GM12878 (cell line): ENCODE results near the gene RAB8A. TPM values are rescaled to one million over a fixed set of nuclear protein-coding genes. Genes with fewer than 3 reads are reported as not detected.

Experiments used
- ATAC-seq: fragments of 200-7000 bp; cut with Tn5 transposase; 3 replicates; pipeline ENCODE4 v1.9.1; 2020; ENCODE audit warnings: mild to moderate bottlenecking, moderate library complexity
- BruUV-seq: library from RNA; stranded (reverse); fragments of 400-500 nt; replicated peaks from 2 replicates; lab custom pipeline; 2021; lab: Mats Ljungman, UMichigan
- CTCF ChIA-PET: fragments of 300-600 bp; sonication (Branson Sonifier 250); formaldehyde crosslinking; extraction: SDS; loops from one replicate; lab custom pipeline; 2021; ENCODE audit warnings: inconsistent platforms; lab: Yijun Ruan, JAX
- POLR2A ChIA-PET: fragments of 350-600 bp; formaldehyde crosslinking; extraction: SDS; loops from one replicate; lab custom pipeline; 2021; ENCODE audit warnings: inconsistent platforms; lab: Charles Lee
- RAD21 ChIA-PET: fragments of 300-600 bp; sonication (Branson Sonifier 250); formaldehyde crosslinking; loops from one replicate; lab custom pipeline; 2023; ENCODE audit warnings: antibody characterized with exemption; ENCODE audit not compliant: unreplicated experiment; lab: Charles Lee
- SMC1A ChIA-PET: fragments of 300-600 bp; sonication (Branson Sonifier 250); formaldehyde crosslinking; loops from one replicate; lab custom pipeline; 2023; ENCODE audit not compliant: unreplicated experiment, uncharacterized antibody; lab: Charles Lee
- DNase-seq: peaks from one replicate; pipeline ENCODE4 v3.0.0-alpha.2; 2011; ENCODE audit warnings: low read depth, low spot score
- FAIRE-seq: peaks from 3 replicates; lab custom pipeline; 2011; peaks lifted over from hg19 to GRCh38; lab: Jason Lieb, UNC
- H2AFZ ChIP-seq: 2 replicates; pipeline ENCODE4 v1.6.0; 2011; ENCODE audit warnings: low read depth, low read length, control low read depth; ENCODE audit not compliant: control insufficient read depth
- H3K27ac ChIP-seq: 2 replicates; pipeline ENCODE4 v1.5.1; 2011; ENCODE audit warnings: control low read depth; ENCODE audit not compliant: control insufficient read depth, insufficient read depth
- H3K27me3 ChIP-seq, 2 experiments: replicated peaks in 1 of 2; 2 replicates each; pipeline versions ENCODE4 v1.6.0 to v1.6.1; 2011; ENCODE audit warnings: low read length in 1 of 2; ENCODE audit not compliant: control insufficient read depth in 2 of 2, insufficient read depth in 2 of 2
- H3K36me3 ChIP-seq, 2 experiments: 2 replicates each; pipeline ENCODE4 v1.5.1; 2011; ENCODE audit warnings: low read length in 1 of 2; ENCODE audit not compliant: control insufficient read depth in 2 of 2, insufficient read depth in 2 of 2
- H3K4me1 ChIP-seq: 2 replicates; pipeline ENCODE4 v1.6.1; 2011; ENCODE audit warnings: mild to moderate bottlenecking, low read length, moderate library complexity, mixed read lengths; ENCODE audit not compliant: control insufficient read depth, insufficient read depth
- H3K4me2 ChIP-seq: 2 replicates; pipeline ENCODE4 v1.6.0; 2011; ENCODE audit warnings: control low read depth; ENCODE audit not compliant: control insufficient read depth, insufficient read depth
- H3K4me3 ChIP-seq: fragments of 200-600 bp; sonication (generic); 2 replicates; pipeline ENCODE4 v1.5.1; 2016
- H3K79me2 ChIP-seq: 2 replicates; pipeline ENCODE4 v1.6.0; 2011; ENCODE audit warnings: low read length; ENCODE audit not compliant: control insufficient read depth, insufficient read depth
- H3K9ac ChIP-seq: 2 replicates; pipeline ENCODE4 v1.8.0; 2011; ENCODE audit warnings: low read length, control low read depth, mixed read lengths; ENCODE audit not compliant: control insufficient read depth, insufficient read depth
- H3K9me3 ChIP-seq: replicated peaks from 3 replicates; pipeline ENCODE4 v1.5.1; 2011; ENCODE audit warnings: mild to moderate bottlenecking, low read length; ENCODE audit not compliant: control insufficient read depth, insufficient read depth
- H4K20me1 ChIP-seq: 2 replicates; pipeline ENCODE4 v1.6.0; 2011; ENCODE audit not compliant: control insufficient read depth, insufficient read depth
- BCL11A ChIP-seq: IDR thresholded peaks from 2 replicates; pipeline ENCODE4 v1.6.1; 2011; ENCODE audit warnings: low read depth, low read length
- BHLHE40 ChIP-seq, 2 experiments: fragments of 450-650 bp in 1 of 2; IDR thresholded peaks; 2 replicates each; pipeline ENCODE4 v1.6.1; 2011 to 2017; ENCODE audit warnings: low read depth in 2 of 2, borderline replicate concordance in 1 of 2, improper control_type of control experiment in 1 of 2, low read length in 1 of 2, mild to moderate bottlenecking in 1 of 2
- DPF2 ChIP-seq: fragments of 450-650 bp; IDR thresholded peaks from 2 replicates; pipeline ENCODE4 v1.6.1; 2017; ENCODE audit warnings: mild to moderate bottlenecking
- LARP7 ChIP-seq: fragments of 450-650 bp; IDR thresholded peaks from 2 replicates; pipeline ENCODE4 v1.6.1; 2017; ENCODE audit warnings: mild to moderate bottlenecking
- PML ChIP-seq: IDR thresholded peaks from 2 replicates; pipeline ENCODE4 v1.6.1; 2012; ENCODE audit warnings: low read length, inconsistent platforms
- POLR2A ChIP-seq: IDR thresholded peaks from 2 replicates; pipeline ENCODE4 v1.6.1; 2011; ENCODE audit warnings: low read depth, mild to moderate bottlenecking, low read length
- POU2F2 ChIP-seq: IDR thresholded peaks from 3 replicates; pipeline ENCODE4 v1.6.1; 2011; ENCODE audit warnings: low read depth, mild to moderate bottlenecking, low read length, borderline replicate concordance
- RAD51 ChIP-seq: fragments of 450-650 bp; IDR thresholded peaks from 2 replicates; pipeline ENCODE4 v1.6.1; 2016; ENCODE audit warnings: moderate library complexity, mild to moderate bottlenecking, inconsistent platforms
- ZBED1 ChIP-seq: IDR thresholded peaks from 2 replicates; pipeline ENCODE4 v1.6.1; 2016; ENCODE audit warnings: borderline replicate concordance
- ZNF24 ChIP-seq: fragments of 450-650 bp; IDR thresholded peaks from 2 replicates; pipeline ENCODE4 v1.6.1; 2017; ENCODE audit warnings: antibody characterized with exemption, mild to moderate bottlenecking
- ZNF384 ChIP-seq: IDR thresholded peaks from 2 replicates; pipeline ENCODE4 v1.6.1; 2012; ENCODE audit warnings: low read depth, mild to moderate bottlenecking, low read length, improper control_type of control experiment, borderline replicate concordance
- WGBS: methylation state at CpG from one replicate; pipeline ENCODE4 v1.1.6; 2016; ENCODE audit warnings: low lambda C conversion rate; ENCODE audit not compliant: insufficient replicate concordance, insufficient coverage; ENCODE audit errors: missing lambda C conversion rate; 5-methylcytosine and 5-hydroxymethylcytosine counted together
- in situ Hi-C: fragments of 300-500 bp; cut with MboI; formaldehyde crosslinking; loops from 9 replicates; pipeline ENCODE4 v1.14.3; 2018; ENCODE audit warnings: mixed read lengths
- intact Hi-C: fragments of 100-400 bp; cut with micrococcal nuclease; formaldehyde crosslinking; loops from one replicate; pipeline ENCODE4 v1.14.2; 2022; ENCODE audit not compliant: unreplicated experiment
- polyA plus RNA-seq, 11 experiments: library from polyadenylated mRNA; depleted of rRNA in 4 of 11; unstranded in 6 of 11; stranded (reverse) in 5 of 11; fragments of >200 nt; fragmentation: Nextera tagmentation in 4 of 11; fragmentation: Illumina TruSeq in 1 of 11; extraction: Ambion mirVana in 4 of 11; extraction: Trizol in 1 of 11; gene quantifications; 1 replicate in 1 of 11; 2 replicates in 10 of 11; pipeline versions ENCODE4 v1.2.1 to v1.2.3, GENCODE V29; 2011 to 2016; ENCODE audit warnings: inconsistent platforms in 2 of 11, missing spikeins in 2 of 11, low read depth in 1 of 11
- total RNA-seq, 4 experiments: library from RNA; depleted of rRNA in 3 of 4; stranded (reverse); fragments of >200 nt in 3 of 4; fragmentation: Illumina TruSeq in 1 of 4; extraction: Trizol in 1 of 4; gene quantifications; 2 replicates each; pipeline versions ENCODE4 v1.2.1 to v1.2.3, GENCODE V29; 2013 to 2021
- TF ChIP-seq, protein P1 (sequence below): fragments of 450-650 bp; IDR thresholded peaks from 2 replicates; pipeline ENCODE4 v1.6.1; 2016; ENCODE audit warnings: mild to moderate bottlenecking

The RAB8A gene
- total and polyA plus RNA-seq, 10 of the 15 experiments (the other 5 are each of a cell fraction or from before 2014, with no cell fraction given) = 23.9 to 314 (median 185) TPM

GRCh38 chr19:16135430-16136127, 23.9 kb downstream of the RAB8A start:
- 63% methylated on average over 4 of the region's 4 CpGs for WGBS
- Histone ChIP-seq H3K4me3 (no peak overlapping the region), H3K27me3 (no peaks in the 10 kb centered on the region), H3K9me3 (no peaks in the 10 kb centered on the region; the same call in 2 of the 3 replicates), H2AFZ (no peak overlapping the region), H3K36me3 (peaks cover 15 to 24% of the 10 kb centered on the region in 2 experiments)
- POLR2A ChIA-PET = interaction anchor here (0.9 to 5.4 kb wide), 5 partner anchors 9 to 23 kb away, joined by 3 to 32 read pairs (median 5); partner anchors contain the start of gene HSH2D
- FAIRE-seq = no peak
- DNase-seq = no peak
- in situ Hi-C loops (no loop called here), intact Hi-C loops (no loop called here)
- TF ChIP-seq ZBED1 = no peak
- 0 out of 2 replicates have a peak, but pooled peaks have one; percentile 45 for TF ChIP-seq POLR2A
- TF ChIP-seq, all 136 proteins: peak for 1
- Histone ChIP-seq H4K20me1 (no peaks in the 10 kb centered on the region), H3K9ac (no peak overlapping the region), H3K4me1 (peaks cover 46% of the 10 kb centered on the region), H3K4me2 (no peak overlapping the region; the same call in 1 of the 2 replicates), H3K27ac (peak overlapping the region; percentile 29; the same call in 1 of the 2 replicates), H3K79me2 (no peaks in the 10 kb centered on the region; the same call in 1 of the 2 replicates)
- ChIA-PET RAD21 (interaction anchor here (1.2 kb wide), 1 partner anchor 9 kb away, joined by 3 read pairs; no protein-coding TSS in a partner anchor), CTCF (interaction anchor here (1.5 to 3.8 kb wide), 3 partner anchors 8 to 18 kb away, joined by 4 to 14 read pairs (median 8); partner anchors contain the start of gene HSH2D), SMC1A (interaction anchor here (0.7 to 3.3 kb wide), 4 partner anchors 8 to 60 kb away, joined by 3 to 12 read pairs (median 6); partner anchors contain the start of genes HSH2D and TPM4)
- BruUV-seq = no TSS peak
- ATAC-seq = no peak

DNA sequence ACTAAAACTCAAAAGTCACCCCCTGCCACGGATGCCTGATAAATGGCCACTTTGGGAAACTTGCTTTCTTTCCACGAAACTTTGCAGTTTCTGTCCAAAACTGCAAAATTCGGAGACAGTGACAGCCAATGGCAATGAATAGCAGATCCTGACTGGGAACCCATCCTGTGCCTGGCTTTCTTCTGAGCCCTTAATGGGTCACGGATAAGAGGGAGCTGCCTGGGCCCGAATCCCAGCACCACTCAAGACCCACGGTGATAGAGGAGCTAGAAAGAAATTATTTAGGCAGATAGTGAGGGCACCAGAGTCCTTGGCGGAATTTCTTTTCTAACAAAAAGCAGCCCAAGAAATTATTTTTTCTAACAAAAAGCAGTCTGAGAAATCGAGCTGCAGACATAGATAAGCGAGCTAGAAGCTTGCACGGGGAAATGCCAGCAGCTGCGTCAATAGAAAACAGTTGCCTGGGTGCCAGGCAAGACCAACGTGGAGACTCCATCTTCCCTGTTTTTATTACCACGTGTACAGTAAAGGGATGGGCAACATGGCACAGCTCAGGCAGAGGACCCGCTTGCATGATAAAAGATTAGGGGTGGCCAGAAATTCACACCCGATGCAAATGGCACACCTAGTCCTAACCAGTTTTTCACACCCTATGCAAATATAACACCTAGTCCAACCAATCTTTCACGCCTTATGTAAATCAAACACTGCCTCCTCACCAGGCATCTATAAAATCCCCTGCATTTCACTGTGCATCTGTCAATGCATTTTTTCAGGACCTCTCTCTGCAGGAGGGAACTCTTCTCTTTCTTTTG, 24.7 kb downstream of the RAB8A start:
- Histone ChIP-seq H3K4me2 (no peak overlapping the region), H3K79me2 (no peaks in the 10 kb centered on the region; the same call in 1 of the 2 replicates), H3K9me3 (no peaks in the 10 kb centered on the region; the same call in 2 of the 3 replicates), H3K27ac (no peak overlapping the region), H2AFZ (no peak overlapping the region), H3K4me3 (no peak overlapping the region), H3K27me3 (no peaks in the 10 kb centered on the region), H3K36me3 (peaks cover 15 to 22% of the 10 kb centered on the region in 2 experiments), H3K4me1 (peaks cover 54% of the 10 kb centered on the region), H3K9ac (no peak overlapping the region), H4K20me1 (no peaks in the 10 kb centered on the region)
- ChIA-PET POLR2A (interaction anchor here (1.0 to 5.4 kb wide), 3 partner anchors 8 to 18 kb away, joined by 5 to 32 read pairs (median 28); partner anchors contain the start of gene HSH2D), RAD21 (interaction anchor here (0.8 to 2.0 kb wide), 2 partner anchors 8 to 17 kb away, joined by 3 to 5 read pairs; no protein-coding TSS in a partner anchor), CTCF (interaction anchor here (0.7 to 3.8 kb wide), 3 partner anchors 9 to 21 kb away, joined by 4 to 14 read pairs (median 5); no protein-coding TSS in a partner anchor), SMC1A (interaction anchor here (0.7 to 3.3 kb wide), 4 partner anchors 8 to 61 kb away, joined by 3 to 12 read pairs (median 6); partner anchors contain the start of genes HSH2D and TPM4)
- FAIRE-seq (no peak), ATAC-seq (peak; percentile 1; the same call in 1 of the 3 replicates), DNase-seq (no peak)
- in situ Hi-C loops = no loop called here
- intact Hi-C loops = no loop called here
- 83% methylated on average over 16 of the region's 16 CpGs for WGBS
- no TSS peak for BruUV-seq
- TF ChIP-seq ZNF24 = no peak
- no peak for TF ChIP-seq LARP7
- no peak for TF ChIP-seq ZNF384
- 0 out of 2 replicates have a peak, but pooled peaks have one; percentile 20 for TF ChIP-seq DPF2
- peak; percentile 22; the same call in 1 of the 2 replicates for TF ChIP-seq PML
- TF ChIP-seq BHLHE40 (IDR thresholded peaks at IDR 0.05; ENCODE audit: borderline replicate concordance in 1 of 2, low read depth in 2 of 2, low read length in 1 of 2) = peak in 1 of 2 experiments; percentile 44; a peak in 1 of 4 replicates
- TF ChIP-seq RAD51 = 0 out of 2 replicates have a peak, but pooled peaks have one; percentile 8
- no peak; the same call in 1 of the 2 replicates for TF ChIP-seq BCL11A
- TF ChIP-seq, protein P1, sequence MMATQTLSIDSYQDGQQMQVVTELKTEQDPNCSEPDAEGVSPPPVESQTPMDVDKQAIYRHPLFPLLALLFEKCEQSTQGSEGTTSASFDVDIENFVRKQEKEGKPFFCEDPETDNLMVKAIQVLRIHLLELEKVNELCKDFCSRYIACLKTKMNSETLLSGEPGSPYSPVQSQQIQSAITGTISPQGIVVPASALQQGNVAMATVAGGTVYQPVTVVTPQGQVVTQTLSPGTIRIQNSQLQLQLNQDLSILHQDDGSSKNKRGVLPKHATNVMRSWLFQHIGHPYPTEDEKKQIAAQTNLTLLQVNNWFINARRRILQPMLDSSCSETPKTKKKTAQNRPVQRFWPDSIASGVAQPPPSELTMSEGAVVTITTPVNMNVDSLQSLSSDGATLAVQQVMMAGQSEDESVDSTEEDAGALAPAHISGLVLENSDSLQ = peak; percentile 10; the same call in 1 of the 2 replicates
- TF ChIP-seq POLR2A = 0 out of 2 replicates have a peak, but pooled peaks have one; percentile 17
- TF ChIP-seq POU2F2 = peak; percentile 64; the same call in 1 of the 3 replicates
